ENCODE results near the gene MTIF3. TPM values are rescaled to one million over a fixed set of nuclear protein-coding genes. Genes with fewer than 3 reads are reported as not detected.
A peak's percentile ranks its signal among the peaks of the same experiment; 100 is the strongest.

MTIF3 gene
- total and polyA plus RNA-seq, 2 donors (not counting 1 experiment from before 2014, with no cell fraction given): 86.8 to 171 TPM

DNA sequence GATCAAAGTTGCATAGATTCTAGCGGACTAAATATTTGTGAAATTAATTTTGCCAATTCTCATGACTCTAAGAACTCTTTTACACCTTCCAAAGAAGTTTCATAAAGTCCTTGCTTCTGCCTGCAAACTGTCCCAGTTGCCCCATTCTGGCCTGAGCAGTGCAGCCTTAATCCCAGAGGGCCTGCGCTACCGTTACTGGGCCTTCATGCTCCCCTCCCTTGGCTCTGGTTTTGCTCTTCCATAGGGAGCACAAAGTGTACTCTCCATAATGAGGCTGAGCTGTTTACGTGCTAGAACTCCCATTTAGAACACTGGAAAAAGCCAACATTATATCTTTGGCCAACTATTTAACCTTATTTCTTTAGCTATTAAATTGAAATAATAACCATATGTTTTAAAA lies 2.1 kb downstream of the MTIF3 start:
- Histone ChIP-seq H3K9ac (ENCODE audit: low read length) (peak overlapping the region; percentile 92), H3K27ac (ENCODE audit: low read length in 2 of 2) (peak overlapping the region; percentile 92 to 98), H3K36me3 (replicated peaks in 1 of 2; ENCODE audit: control extremely low read depth in 1 of 2, control insufficient read depth in 1 of 2, extremely low read depth in 1 of 2, insufficient read depth in 2 of 2, low read length in 1 of 2) (no peaks in the 10 kb centered on the region), H3K4me2 (replicated peaks; ENCODE audit: low read depth, low read length, poor library complexity, severe bottlenecking) (peak overlapping the region; percentile 92), H3K9me3 (ENCODE audit: control extremely low read depth in 1 of 3, control insufficient read depth in 2 of 3, insufficient read depth in 1 of 3, low read length in 2 of 3) (peaks cover 0 to 4% (median 0%) of the 10 kb centered on the region in 3 donors), H3K4me3 (ENCODE audit: control extremely low read depth in 1 of 5, extremely low read depth in 1 of 5, insufficient read depth in 1 of 5, low read depth in 2 of 5, low read length in 4 of 5) (no peak overlapping the region), H3K79me2 (ENCODE audit: control insufficient read depth, insufficient read depth, low read length) (peaks cover 46% of the 10 kb centered on the region), H3K4me1 (ENCODE audit: control insufficient read depth in 2 of 2, insufficient read depth in 2 of 2, low read length in 2 of 2) (peaks cover 55 to 61% of the 10 kb centered on the region in 2 donors), H3K27me3 (replicated peaks in 1 of 4; ENCODE audit: control extremely low read depth in 1 of 4, control insufficient read depth in 3 of 4, insufficient read depth in 4 of 4, low read length in 3 of 4) (no peaks in the 10 kb centered on the region), H2AFZ (ENCODE audit: insufficient read depth, low read depth, low read length, poor library complexity, severe bottlenecking) (no peak overlapping the region), H4K20me1 (ENCODE audit: control insufficient read depth, insufficient read depth, low read length, poor library complexity, severe bottlenecking) (no peaks in the 10 kb centered on the region)
- no peak for ATAC-seq (ENCODE audit: low read depth)
- TF ChIP-seq, protein P1, sequence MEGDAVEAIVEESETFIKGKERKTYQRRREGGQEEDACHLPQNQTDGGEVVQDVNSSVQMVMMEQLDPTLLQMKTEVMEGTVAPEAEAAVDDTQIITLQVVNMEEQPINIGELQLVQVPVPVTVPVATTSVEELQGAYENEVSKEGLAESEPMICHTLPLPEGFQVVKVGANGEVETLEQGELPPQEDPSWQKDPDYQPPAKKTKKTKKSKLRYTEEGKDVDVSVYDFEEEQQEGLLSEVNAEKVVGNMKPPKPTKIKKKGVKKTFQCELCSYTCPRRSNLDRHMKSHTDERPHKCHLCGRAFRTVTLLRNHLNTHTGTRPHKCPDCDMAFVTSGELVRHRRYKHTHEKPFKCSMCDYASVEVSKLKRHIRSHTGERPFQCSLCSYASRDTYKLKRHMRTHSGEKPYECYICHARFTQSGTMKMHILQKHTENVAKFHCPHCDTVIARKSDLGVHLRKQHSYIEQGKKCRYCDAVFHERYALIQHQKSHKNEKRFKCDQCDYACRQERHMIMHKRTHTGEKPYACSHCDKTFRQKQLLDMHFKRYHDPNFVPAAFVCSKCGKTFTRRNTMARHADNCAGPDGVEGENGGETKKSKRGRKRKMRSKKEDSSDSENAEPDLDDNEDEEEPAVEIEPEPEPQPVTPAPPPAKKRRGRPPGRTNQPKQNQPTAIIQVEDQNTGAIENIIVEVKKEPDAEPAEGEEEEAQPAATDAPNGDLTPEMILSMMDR (IDR thresholded peaks at IDR 0.05): no peak
- no peak for TF ChIP-seq EZH2 (IDR thresholded peaks at IDR 0.05; ENCODE audit: borderline replicate concordance, insufficient read depth, low read depth, low read length, poor library complexity, severe bottlenecking)
- Mint-ChIP-seq H3K4me1 (peaks cover 58% of the 10 kb centered on the region), H3K27ac (peak overlapping the region; percentile 82), H3K4me3 (peak overlapping the region; percentile 36), H3K9me3 (ENCODE audit: insufficient read depth) (no peaks in the 10 kb centered on the region), H3K27me3 (no peaks in the 10 kb centered on the region)
- intact Hi-C loops (cut with micrococcal nuclease): loop anchor here (10.0 kb wide), 2 partner anchors 596 to 826 kb away; no protein-coding TSS in a partner anchor
- no peak for DNase-seq
- 50% methylated on average over 2 of the region's 4 CpGs for WGBS (ENCODE audit: insufficient coverage)
- ChIA-PET POLR2A (interaction anchor here (3.3 to 5.5 kb wide), 2 partner anchors 23 to 172 kb away, joined by 37 to 106 read pairs; partner anchors contain the start of genes GTF3A and LNX2), CTCF (interaction anchor here (0.9 to 6.7 kb wide), 3 partner anchors 23 to 172 kb away, joined by 3 to 75 read pairs (median 3); partner anchors contain the start of genes GTF3A and LNX2)

DNA sequence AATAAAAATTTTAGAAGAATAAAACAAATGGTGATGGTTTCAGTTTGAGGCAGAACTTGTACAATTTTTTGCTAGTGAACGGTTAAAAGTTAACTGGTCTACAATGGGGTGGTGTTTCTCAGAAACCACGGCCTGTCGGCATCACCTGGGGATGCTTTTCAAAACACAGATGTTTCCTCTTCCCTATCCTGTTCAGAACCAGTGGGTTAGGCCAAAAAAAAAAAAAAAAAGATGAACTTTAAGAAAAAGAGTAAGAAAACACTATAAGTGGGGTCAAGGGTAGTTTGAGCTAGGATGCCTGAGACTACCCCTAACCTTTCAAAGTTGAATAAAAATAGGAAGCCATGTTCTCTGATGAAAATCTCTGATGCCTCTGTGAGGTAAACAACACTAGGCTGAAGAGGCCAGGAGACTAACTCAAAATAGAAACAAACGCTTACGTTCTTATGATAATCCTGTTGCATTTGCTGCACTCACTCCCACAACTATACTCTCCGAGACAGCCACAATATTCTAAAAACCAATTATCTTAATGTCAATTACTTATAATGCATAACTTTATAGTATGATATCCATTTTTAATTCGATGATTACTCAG lies 3.3 kb downstream of the MTIF3 start:
- H3K27ac Mint-ChIP-seq: peak overlapping the region; percentile 95
- H3K4me2 ChIP-seq (replicated peaks; ENCODE audit: low read depth, low read length, poor library complexity, severe bottlenecking): peak overlapping the region; percentile 66
- peak overlapping the region; percentile 45 for H3K9ac ChIP-seq (ENCODE audit: low read length)
- H3K4me1 ChIP-seq (ENCODE audit: control insufficient read depth in 2 of 2, insufficient read depth in 2 of 2, low read length in 2 of 2): peaks cover 59 to 72% of the 10 kb centered on the region in 2 donors
- H3K9me3 ChIP-seq (ENCODE audit: control extremely low read depth in 1 of 3, control insufficient read depth in 2 of 3, insufficient read depth in 1 of 3, low read length in 2 of 3): peaks cover 0 to 4% (median 0%) of the 10 kb centered on the region in 3 donors
- ChIA-PET CTCF (interaction anchor here (0.9 to 6.7 kb wide), 3 partner anchors 22 to 86 kb away, joined by 3 to 75 read pairs (median 3); partner anchors contain the start of gene GTF3A), POLR2A (interaction anchor here (0.6 to 5.5 kb wide), 6 partner anchors 14 to 692 kb away, joined by 3 to 106 read pairs (median 4); partner anchors contain the start of genes GTF3A, LNX2 and POLR1D)
- no peaks in the 10 kb centered on the region for H3K9me3 Mint-ChIP-seq (ENCODE audit: insufficient read depth)
- peak overlapping the region; percentile 77 for H3K4me3 Mint-ChIP-seq
- peak; percentile 24 for ATAC-seq (ENCODE audit: low read depth)
- DNase-seq: peak; percentile 84
- no peaks in the 10 kb centered on the region for H3K27me3 Mint-ChIP-seq
- no peaks in the 10 kb centered on the region for H4K20me1 ChIP-seq (ENCODE audit: control insufficient read depth, insufficient read depth, low read length, poor library complexity, severe bottlenecking)
- H3K79me2 ChIP-seq (ENCODE audit: control insufficient read depth, insufficient read depth, low read length): peaks cover 58% of the 10 kb centered on the region
- H3K27me3 ChIP-seq (replicated peaks in 1 of 4; ENCODE audit: control extremely low read depth in 1 of 4, control insufficient read depth in 3 of 4, insufficient read depth in 4 of 4, low read length in 3 of 4): no peaks in the 10 kb centered on the region
- peak overlapping the region; percentile 76 to 83 for H3K27ac ChIP-seq (ENCODE audit: low read length in 2 of 2)
- peaks cover 0 to 10% of the 10 kb centered on the region in 2 experiments for H3K36me3 ChIP-seq (replicated peaks in 1 of 2; ENCODE audit: control extremely low read depth in 1 of 2, control insufficient read depth in 1 of 2, extremely low read depth in 1 of 2, insufficient read depth in 2 of 2, low read length in 1 of 2)
- 20% methylated on average over 2 of the region's 7 CpGs for WGBS (ENCODE audit: insufficient coverage)
- peak overlapping the region; percentile 38 for H2AFZ ChIP-seq (ENCODE audit: insufficient read depth, low read depth, low read length, poor library complexity, severe bottlenecking)
- no peak for TF ChIP-seq EZH2 (IDR thresholded peaks at IDR 0.05; ENCODE audit: borderline replicate concordance, insufficient read depth, low read depth, low read length, poor library complexity, severe bottlenecking)
- TF ChIP-seq, protein P1 (IDR thresholded peaks at IDR 0.05): no peak
- intact Hi-C loops (cut with micrococcal nuclease): loop anchor here (10.0 kb wide), 2 partner anchors 598 to 828 kb away; no protein-coding TSS in a partner anchor
- peaks cover 68% of the 10 kb centered on the region for H3K4me1 Mint-ChIP-seq
- peak overlapping the region; percentile 9 to 56 (median 26) for H3K4me3 ChIP-seq (ENCODE audit: control extremely low read depth in 1 of 5, extremely low read depth in 1 of 5, insufficient read depth in 1 of 5, low read depth in 2 of 5, low read length in 4 of 5)
